Middle frontal gyrus (tissue), 1 donor: ENCODE results near the gene ETV4.

Source experiments
- DNase-seq: peaks from one replicate; pipeline ENCODE4 v3.0.0-alpha.2; 2015; ENCODE audit warnings: low spot score; ENCODE audit errors: extremely low spot score

The ETV4 gene

DNA sequence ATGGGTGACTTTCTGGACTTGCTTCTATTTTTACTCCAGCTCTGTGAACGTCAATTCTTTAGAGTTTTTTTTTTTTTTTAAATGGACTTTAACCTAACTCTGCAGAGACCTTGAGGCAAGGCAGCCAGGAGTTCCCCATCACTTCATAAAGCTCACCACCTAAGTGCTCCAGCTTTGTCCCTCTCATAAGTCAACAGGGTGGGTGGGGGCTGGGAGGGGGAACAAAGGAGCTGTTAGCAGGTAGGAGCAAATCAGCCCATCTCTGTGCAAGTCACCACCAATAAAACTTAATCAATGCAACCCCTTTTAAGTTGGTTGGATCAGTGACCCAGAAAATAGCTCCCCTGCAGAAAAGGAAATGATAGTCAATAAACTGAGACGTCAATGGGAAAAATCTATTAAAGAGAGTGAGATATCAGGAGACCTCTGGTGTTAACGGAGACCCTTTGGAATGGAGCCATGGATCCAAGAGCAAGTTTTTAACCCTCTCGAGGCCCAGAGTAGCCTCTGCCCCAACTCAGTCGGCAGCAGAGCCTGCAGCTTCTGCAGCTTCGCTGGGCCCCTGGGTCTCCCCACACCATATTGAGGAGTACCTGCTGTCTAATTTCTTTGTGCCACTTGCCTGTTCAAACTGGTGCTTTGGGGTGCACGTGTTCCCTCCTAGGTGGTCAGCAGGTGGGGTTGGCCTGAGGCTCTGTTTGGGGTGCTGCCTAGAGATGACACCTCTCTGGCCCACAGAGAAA is 27.6 kb upstream of the ETV4 start:
- DNase-seq = no peak

DNA sequence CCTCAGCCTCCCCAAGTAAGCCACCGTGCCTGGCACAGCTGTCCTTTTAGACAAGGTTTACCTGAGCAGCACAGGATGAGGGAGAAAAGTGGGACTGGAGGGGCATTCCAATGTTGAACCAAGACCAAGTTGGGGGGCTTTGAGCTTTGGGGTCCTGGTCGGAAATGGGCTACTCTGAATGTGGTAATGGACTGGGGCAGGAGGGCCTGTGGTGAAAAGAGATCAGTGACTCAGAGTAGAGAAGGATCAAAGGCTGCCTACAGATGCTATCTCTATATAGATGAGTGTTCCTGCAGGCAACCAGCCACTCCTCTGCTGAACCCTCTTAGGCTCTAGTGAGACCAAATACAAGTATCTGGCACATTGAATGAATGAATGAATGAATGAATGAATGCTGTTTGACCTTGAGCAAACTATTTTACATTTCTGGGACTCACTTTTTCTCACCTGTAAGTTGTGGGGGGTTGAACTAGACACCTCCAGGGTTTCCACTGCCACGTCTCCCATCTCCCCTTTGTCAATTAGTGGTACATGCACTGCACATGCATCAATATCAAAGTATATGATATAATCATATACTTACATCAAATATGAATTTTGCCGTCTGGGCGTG is 26.3 kb upstream of the ETV4 start:
- DNase-seq = no peak

DNA sequence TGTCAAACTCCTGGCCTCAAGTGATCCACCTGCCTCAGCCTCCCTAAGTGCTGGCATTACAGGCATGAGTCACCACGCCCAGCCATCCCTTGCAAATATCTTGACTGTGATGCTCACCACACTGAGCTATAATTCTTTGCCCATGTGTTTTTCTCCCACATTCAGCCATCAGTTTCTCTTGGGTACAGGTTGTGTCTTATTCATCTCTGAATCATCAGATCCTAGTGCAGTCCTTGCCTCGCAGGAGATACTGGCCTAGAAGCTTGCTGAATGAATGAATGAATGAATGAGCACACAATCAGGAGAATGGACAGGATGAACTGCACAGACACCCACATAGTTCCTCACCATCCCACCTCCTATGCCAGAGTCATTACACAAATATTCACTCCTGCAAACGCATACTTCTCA is 24.4 kb upstream of the ETV4 start:
- DNase-seq = no peak

DNA sequence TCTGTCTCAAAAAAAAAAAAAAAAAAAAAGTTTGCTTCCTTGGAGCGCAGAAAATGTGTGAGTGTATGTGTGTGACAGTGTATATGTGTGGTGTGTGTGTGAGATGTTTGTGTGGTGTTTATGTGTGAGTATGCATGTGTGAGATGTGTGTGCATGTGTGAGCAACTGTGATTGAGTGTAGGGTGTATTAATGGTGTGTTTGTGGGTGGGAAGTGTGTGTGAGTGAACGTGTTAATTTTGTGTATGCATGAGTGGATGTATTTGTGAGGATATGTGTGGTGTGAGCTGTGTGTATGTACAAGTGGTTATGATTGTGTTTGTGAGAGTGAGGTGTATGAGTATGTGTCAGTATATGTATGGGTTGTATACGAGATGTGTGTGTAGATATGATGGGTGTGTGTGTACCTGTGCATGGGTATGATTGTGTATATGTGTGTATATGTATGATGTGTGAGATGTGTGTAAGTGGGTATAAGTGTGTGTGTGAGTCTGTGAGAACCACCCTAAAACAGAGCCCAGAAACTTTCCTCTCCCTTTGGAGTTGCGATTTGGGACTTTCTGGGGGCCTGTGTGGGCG is 22.5 kb upstream of the ETV4 start:
- DNase-seq = no peak

DNA sequence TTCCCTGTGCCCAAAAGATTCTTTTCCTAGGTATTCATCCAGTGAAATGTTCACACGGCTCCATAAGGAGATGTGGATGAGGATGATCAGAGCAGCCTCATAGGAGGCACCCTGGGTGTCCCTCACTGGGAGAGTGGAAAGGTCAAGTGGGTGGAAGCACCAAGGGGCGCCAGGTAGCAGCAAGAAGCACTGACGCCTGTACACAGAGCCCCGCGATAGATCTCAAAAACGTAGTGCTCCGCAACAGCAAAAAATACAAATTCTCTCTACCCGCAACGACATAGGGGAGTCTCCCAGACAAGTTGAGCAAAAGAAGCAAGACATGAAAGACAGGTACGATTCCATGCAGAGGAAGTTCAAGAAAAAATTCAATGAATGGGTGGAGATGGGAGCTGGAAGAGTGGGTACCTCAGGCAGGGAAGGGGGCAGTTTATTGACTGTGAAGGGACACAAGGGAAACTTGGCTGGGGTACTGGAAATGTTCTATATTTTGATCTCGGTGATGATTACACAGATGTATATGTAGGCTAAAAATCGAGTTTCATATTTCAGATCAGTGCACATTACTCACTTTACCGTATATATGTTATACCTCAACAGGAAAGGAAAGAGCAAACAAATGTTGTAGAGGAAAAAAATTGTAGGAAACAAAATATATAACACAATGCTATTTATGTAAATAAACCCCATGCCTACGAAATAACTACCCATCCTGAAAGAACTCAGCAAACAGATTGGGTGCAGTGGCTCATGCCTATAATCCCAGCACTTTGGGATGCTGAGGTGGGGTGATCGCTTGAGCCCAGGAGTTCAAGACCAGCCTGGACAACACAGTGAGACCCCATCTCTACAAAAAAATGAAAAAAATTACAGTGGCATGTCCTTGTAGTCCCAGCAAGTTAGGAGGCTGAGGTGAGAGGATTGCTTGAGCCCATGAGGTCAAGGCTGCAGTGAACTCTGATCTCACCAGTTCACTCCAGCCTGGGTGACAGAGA is 17.8 kb upstream of the ETV4 start:
- no peak for DNase-seq

DNA sequence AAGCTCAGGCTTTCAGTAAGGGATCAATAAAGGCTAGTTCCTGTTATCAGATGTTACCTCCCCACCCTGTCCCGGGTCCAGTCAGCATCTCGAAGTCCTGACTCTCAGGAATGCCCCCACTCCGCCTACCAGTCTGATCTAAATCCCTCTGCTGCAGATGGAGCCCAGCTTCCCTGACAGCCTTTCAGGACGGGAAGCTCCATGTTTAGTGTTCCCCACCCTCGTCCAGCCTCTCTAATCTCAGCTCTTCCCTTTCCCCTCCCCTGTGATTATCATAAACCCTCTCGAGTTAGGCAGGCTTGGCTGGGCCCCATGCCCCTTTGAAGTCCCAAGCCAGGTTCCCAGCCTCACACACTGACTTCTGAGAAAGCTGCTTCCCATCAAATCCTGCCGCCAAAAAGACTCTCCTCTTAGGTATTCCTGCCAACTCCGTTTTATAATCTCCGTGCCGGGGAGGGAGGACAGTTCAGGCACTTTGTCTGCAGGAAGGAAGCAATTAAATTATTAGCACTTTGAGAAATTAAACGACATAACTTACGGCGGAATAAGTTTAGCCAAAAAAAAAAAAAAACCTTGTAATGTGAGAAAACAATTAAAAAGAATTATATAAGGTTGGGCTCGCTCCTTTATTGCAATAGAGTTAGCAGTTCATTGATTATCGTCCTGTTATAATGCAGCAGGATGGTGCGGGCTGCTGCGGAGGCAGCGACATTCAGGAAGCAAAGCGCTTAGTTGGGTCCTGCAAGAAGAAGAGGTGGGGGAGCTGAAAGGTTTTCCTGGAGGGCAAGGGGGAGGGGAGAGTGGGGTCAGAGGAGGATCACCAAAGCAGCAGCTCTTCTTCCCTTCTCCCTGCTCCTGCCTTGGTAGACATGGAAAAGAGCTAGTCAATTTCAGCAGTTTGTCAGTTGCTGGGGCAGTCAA is 16.8 kb upstream of the ETV4 start:
- DNase-seq = no peak

DNA sequence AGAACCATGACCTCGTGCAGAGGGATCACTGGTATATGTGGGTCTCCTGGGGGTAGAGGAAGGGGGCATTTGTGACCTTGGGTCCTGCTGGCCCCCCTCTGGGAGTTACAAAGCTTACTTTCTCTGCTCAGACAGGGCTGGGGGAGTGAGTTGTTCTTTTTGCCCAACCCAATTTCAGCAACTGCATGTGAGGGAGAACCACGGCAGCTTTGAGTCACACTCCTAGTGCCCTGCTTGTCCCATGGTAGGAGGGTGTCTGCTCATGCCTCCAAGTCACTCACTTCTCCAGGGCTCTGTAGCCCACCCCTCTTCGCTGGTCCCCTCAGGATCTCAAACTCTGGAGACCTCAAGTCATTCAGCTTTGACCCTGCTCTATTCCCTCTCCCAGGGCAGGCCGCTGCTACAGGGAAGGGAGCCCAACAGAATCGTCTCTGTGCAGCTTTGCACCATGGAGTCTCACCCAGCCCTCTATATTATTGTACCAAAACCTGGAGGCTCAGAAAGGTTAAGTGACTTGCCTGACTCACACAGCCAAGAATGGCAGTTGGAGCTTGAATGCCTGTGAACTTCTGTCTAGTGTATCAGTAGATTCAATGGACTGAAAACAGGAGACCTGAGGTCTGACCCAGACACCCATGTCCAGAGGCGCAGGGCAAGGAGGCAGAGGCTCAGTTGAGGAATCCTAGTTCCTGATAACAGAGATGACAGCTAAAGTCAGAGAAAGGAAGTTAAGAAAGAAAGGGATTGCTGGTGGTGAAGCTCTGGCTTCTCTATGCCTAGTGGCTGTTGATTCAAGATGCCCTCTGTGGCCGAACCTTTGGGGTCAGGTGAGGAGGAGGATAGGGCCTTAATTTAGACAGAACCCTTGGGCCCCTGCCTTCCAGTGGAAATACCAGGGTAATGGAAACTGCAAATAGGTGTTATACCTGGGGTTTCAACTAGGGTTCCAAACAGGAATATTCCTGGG is 14.6 kb upstream of the ETV4 start:
- no peak for DNase-seq

DNA sequence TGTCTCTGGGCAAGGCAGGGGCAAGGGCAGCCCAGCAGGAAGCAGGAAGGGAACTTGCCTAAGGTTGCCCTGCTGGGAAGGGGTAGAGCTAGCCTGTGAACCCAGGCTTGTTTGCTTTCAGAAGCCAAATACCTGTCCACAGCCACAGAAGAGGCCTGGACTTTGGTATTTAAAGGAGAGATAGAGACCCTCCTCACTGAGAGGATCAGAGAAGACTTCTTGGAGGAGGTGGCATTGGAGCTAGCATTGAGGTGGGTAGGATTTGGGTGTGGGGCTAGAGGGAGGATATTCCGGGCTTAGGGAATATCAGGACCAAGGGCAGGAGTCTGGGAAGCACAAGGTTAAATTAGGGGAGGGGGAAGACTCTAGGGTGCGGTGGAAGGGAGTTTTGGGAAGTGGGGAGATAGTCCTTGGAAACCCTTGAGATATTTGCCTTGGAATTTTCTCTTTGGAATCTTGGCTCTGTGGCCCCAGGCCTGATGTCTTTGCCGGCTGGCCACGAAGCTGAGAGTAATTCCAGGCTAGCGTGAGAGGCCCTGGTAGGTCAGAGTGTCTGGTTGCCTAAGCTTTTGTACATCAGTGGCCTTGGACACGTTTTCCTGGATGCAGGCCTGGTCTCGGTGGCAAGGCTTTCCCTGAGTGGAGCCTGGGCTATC is 13.1 kb upstream of the ETV4 start:
- no peak for DNase-seq

DNA sequence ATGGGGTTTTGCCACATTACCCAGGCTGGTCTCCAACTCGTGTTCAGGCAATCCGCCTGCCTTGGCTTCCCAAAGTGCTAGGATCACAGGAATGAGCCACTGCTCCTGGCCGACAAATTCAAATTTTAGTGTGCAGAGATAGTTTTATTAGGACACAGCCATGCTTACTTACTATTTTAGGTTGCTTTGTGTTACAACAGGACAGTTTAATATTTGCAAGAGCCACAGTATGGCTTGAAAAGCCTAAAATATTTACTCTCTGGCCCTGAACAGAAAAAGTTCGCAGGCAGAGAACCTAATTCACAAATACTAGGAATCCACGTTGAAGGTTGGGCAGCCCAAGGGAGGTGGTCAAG is 12.6 kb upstream of the ETV4 start:
- DNase-seq = no peak

DNA sequence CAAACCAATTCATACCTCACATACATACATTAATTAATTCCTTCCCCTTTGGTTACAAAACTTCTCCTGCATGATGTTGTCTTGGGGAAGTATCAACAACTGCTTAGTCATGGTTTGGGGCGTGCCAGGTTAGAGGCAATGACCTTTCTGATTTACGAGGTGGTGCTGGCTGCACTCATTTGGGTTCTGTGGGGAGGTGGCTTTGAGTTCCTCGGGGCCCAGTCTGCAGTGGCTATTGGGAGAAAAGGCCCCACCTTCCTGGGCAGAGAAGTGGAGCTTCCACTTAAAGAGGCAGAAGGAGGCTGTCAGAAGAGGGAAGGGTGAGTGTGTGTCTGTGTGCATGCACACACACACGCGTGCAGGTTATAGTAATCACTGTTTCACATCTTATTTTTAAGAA is 10.2 kb upstream of the ETV4 start:
- DNase-seq = no peak

DNA sequence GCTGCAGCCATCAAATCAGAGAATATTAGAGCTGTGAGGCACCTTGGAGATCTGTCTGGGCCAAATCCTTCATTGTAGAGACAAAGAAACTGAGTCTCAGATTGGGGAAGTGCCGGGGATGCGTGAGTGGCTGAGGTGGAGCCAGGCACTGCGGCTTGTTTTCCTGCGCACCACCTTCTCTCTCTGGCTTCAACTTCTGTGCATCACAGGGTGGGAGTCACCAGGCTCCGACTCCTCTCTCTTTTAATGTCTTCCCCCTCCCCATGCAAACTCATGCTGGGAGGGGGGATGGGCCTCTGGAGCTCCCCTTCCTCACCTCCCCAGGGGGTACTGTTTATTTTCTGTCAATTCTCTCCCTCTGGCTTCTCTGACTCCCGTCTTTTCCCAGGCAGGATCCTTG is 8.7 kb upstream of the ETV4 start:
- DNase-seq = no peak

DNA sequence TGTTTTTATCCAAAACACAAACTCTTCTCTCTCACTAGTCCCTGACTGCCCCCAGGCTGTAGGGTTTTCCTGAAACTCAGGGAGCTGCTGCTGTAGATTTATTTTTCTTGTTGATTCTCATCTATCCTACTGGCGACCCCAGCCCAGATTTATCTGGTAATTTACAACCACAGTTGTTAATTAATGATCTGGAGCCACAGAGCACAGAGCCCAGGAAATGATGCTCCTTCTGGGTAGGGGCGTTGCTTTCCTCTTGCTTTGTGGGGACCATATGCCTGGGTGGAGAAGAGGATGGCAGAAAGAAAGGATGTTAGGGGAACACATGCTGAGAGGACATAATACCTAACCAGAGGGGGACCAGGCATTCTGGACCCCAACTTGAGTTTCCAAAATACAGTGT is 7.4 kb upstream of the ETV4 start:
- DNase-seq = no peak

DNA sequence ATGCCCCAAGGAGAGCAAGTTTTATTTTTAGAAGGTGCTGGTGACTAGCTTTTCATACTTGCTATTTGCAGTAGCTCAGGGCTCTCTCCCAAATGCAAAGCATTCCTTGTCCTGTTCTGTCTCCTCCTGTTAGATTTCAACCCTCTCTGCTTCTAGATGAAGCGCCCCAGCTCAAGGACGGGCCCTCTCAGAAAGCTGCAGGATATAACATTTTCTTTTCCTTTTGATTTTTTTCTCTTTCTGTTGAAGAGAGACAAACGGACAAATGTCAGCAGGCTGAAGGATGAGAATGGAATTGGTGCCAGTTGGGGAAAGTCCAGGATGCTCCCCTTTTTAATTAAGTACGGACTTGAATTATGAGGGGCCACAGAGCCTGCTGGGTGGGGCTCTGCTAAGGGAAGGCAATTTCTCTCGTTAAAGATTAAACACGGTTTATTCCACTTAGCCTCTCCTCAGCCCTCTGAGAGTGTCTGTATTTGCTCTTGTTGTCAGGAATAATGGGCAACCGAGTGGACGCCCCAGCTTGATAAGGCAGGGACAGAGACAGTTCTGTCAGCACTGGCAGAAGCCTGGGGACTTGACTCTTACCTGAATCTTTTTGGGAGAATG is 6.2 kb upstream of the ETV4 start:
- no peak for DNase-seq

DNA sequence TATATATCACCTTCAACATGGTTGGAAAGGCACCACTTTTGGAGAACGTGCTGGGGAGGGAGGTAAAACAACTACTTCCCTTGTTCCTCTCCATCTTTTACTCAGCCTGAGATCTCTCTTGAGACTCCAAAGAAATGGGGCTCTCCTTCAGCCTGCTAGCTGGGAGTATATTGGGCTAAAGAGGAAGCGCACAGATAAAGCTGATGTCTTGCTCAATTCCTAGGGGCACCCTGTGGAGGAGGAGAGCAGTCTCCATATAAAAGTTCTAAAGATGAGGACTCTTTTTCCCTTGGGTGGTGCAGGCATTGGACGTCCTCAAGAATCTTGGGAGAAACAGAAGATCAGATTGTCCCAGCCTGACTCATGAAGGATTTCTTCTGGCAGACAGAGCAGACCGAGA is 4.6 kb upstream of the ETV4 start:
- no peak for DNase-seq

DNA sequence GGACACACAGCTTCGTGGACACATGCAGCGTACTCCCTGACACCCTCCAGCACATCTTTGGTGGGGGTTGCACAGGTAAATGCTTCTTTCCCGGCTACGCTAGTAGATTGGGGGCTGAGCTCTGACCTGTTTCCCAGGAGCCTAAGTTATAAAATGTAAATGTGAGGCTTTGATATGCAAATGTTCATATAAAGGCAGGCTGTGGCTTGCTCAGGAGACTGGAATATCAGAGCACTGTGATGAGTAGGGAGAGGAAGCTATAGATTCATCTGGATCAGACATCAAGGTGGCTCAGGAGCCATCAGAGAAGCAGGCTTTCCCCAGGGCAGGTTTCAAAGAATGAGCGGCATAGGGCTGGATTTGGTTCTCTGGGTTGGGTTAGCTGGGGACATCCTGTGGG is 3.4 kb upstream of the ETV4 start:
- DNase-seq = no peak

DNA sequence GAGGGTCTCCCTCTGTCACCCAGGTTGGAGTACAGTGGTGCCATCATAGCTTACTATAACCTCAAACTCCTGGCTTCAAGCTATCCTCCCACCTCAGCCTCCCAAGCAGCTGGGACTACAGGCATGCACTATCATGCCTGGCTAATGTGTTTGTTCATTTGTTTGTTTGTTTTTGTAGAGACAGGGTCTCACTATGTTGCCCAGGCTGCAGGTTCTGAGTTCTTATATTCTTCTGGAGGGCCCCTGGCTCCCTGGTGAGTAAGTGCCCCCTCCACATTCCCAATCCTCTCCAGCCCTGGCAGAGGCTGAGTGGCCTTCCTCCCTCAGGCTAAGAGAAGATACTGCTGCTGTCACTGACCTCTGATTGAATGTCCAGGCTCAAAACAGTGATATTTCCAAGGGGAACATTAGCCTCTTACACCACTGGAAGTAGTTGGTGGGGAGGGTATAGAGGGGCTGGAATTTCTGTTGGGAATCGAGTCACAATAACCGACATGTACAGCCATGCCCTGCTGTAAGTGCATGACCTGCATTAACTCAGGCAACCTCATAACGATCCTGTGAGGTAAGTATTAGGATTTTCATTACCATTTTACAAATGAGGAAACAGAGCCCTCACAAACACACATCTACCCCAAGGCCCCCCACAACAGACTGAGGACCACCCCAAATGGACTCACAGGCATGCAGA is 2.7 kb upstream of the ETV4 start:
- no peak for DNase-seq

DNA sequence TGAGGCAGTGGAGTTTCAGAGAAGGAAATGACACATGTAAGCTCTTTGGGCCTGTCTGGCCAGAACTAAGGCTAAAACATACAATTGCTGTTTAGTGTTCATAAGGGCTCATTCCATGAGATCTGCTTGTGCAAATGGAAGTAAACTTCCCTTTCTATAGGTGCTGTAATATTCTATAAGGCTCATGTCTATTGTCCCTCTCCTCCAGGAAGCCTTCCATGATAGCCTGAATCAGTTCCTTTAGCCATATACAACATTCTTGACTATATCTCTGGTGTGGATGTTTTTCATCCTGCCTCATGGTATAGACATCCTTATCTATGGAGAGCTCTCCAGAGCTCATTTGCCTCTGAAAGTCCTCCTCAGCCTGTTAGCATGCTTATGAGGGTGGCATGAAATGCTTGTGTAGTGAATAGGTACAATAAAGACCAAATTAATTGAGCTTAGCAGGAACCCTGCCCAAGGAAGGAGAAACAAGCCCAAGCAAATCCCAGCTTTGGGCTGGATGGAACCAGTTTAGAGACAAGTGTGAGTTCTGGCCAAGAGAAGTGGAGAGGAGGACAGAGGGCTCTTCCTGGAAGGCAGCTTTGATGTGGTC is 1.6 kb upstream of the ETV4 start:
- DNase-seq = no peak

DNA sequence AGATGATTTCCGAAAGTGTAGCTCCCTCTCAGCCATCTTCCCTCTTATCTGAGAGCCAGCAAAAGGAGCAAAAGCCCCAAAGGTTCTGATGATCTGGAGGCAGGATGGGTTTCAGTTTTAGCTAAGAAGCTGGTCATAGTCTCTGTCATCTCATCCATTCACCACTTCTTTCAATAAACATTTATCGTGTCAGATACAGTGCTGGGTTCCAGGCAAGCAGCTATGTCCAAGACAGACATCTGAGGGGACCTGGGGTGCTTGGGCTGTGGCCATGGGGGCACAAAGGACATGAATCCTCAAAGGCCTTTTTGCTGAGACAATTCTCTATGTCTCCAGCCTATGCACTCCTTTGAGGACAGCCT is 1.0 kb upstream of the ETV4 start:
- DNase-seq = no peak
